MM.1S (cell line): ENCODE measurements around the gene CLTA.

Experiments used
- EZH2 ChIP-seq: fragments of 300-600 bp; sonication (generic); optimal IDR thresholded peaks from 2 replicates; pipeline ENCODE3; 2017; ENCODE audit warnings: low read depth, mild to moderate bottlenecking, antibody characterized with exemption, low read length, mixed read lengths
- EZH2phosphoT487 ChIP-seq: fragments of 300-600 bp; sonication (generic); IDR thresholded peaks from 2 replicates; pipeline ENCODE4 v1.6.1; 2018; ENCODE audit warnings: antibody characterized with exemption, low read length
- TF ChIP-seq, protein P1 (sequence below): fragments of 300-600 bp; sonication (generic); IDR thresholded peaks from 2 replicates; pipeline ENCODE4 v1.5.1; 2016; ENCODE audit warnings: antibody characterized with exemption, low read length, mixed read lengths

- TF ChIP-seq, protein P1, sequence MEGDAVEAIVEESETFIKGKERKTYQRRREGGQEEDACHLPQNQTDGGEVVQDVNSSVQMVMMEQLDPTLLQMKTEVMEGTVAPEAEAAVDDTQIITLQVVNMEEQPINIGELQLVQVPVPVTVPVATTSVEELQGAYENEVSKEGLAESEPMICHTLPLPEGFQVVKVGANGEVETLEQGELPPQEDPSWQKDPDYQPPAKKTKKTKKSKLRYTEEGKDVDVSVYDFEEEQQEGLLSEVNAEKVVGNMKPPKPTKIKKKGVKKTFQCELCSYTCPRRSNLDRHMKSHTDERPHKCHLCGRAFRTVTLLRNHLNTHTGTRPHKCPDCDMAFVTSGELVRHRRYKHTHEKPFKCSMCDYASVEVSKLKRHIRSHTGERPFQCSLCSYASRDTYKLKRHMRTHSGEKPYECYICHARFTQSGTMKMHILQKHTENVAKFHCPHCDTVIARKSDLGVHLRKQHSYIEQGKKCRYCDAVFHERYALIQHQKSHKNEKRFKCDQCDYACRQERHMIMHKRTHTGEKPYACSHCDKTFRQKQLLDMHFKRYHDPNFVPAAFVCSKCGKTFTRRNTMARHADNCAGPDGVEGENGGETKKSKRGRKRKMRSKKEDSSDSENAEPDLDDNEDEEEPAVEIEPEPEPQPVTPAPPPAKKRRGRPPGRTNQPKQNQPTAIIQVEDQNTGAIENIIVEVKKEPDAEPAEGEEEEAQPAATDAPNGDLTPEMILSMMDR, result no peak
- TF ChIP-seq EZH2phosphoT487 (no peak), EZH2 (no peak)
These were observed 31.7 kb downstream of the CLTA start for GRCh38 chr9:36222449-36222848.
